SK-N-SH (cell line): ENCODE results near the gene SIM2. TPM values are rescaled to one million over a fixed set of nuclear protein-coding genes. Genes with fewer than 3 reads are reported as not detected.

Source experiments
- CTCF ChIA-PET: fragments of 300-600, 350-600 bp; formaldehyde crosslinking; extraction: SDS; loops from one replicate; lab custom pipeline; 2021; lab: Yijun Ruan, JAX
- POLR2A ChIA-PET: fragments of 350-600 bp; sonication (Branson Sonifier 250); formaldehyde crosslinking; extraction: SDS; loops from one replicate; lab custom pipeline; 2020; ENCODE audit warnings: antibody characterized with exemption, inconsistent platforms; lab: Yijun Ruan, JAX
- DNase-seq: peaks from one replicate; pipeline ENCODE4 v3.0.0; 2012
- H2AFZ ChIP-seq: fragments of 200-600 bp; sonication (generic); 2 replicates; pipeline ENCODE4 v1.8.1; 2016; ENCODE audit warnings: antibody characterized with exemption, mild to moderate bottlenecking, low read depth
- H3F3A ChIP-seq: fragments of 200-600 bp; sonication (generic); replicated peaks from 2 replicates; pipeline ENCODE3; 2016; ENCODE audit warnings: antibody characterized with exemption, mild to moderate bottlenecking; ENCODE audit not compliant: insufficient read depth
- H3K27ac ChIP-seq, 2 experiments: fragments of 200-500 bp in 1 of 2; fragments of 200-600 bp in 1 of 2; sonication (Bioruptor generic) in 1 of 2; sonication (generic), shearing (Covaris generic) in 1 of 2; 2 replicates each; pipeline versions ENCODE4 v1.5.1 to v1.6.1; 2014 to 2016; ENCODE audit warnings: low read depth in 2 of 2, inconsistent platforms in 1 of 2, low read length in 1 of 2, mild to moderate bottlenecking in 1 of 2, mixed read lengths in 1 of 2
- H3K27me3 ChIP-seq: fragments of 200-600 bp; sonication (generic), shearing (Covaris generic); 2 replicates; pipeline ENCODE4 v1.6.1; 2016; ENCODE audit warnings: mixed run types; ENCODE audit not compliant: insufficient read depth
- H3K36me3 ChIP-seq, 2 experiments: fragments of 200-500 bp in 1 of 2; fragments of 200-600 bp in 1 of 2; sonication (Bioruptor generic) in 1 of 2; sonication (generic) in 1 of 2; replicated peaks in 1 of 2; 2 replicates each; pipeline versions ENCODE3 to v1.5.1; 2014 to 2016; ENCODE audit warnings: low read length in 1 of 2, mild to moderate bottlenecking in 1 of 2; ENCODE audit not compliant: insufficient read depth in 2 of 2, control insufficient read depth in 1 of 2
- H3K4me1 ChIP-seq, 2 experiments: fragments of 200-500 bp in 1 of 2; fragments of 200-600 bp in 1 of 2; sonication (Bioruptor generic) in 1 of 2; sonication (generic), shearing (Covaris generic) in 1 of 2; 2 replicates each; pipeline versions ENCODE4 v1.5.1 to v1.6.1; 2014 to 2016; ENCODE audit warnings: low read depth in 1 of 2, low read length in 1 of 2, mixed run types in 1 of 2; ENCODE audit not compliant: insufficient read depth in 2 of 2, control insufficient read depth in 1 of 2
- H3K4me2 ChIP-seq: fragments of 200-600 bp; sonication (generic), shearing (Covaris generic); 2 replicates; pipeline ENCODE4 v1.6.1; 2017; ENCODE audit warnings: mixed run types
- H3K4me3 ChIP-seq, 2 experiments: fragments of 200-500 bp in 1 of 2; fragments of 200-600 bp in 1 of 2; sonication (Bioruptor generic) in 1 of 2; sonication (generic), shearing (Covaris generic) in 1 of 2; 2 replicates each; pipeline versions ENCODE4 v1.5.1 to v1.8.1; 2014 to 2016; ENCODE audit warnings: low read depth in 2 of 2, inconsistent platforms in 1 of 2, low read length in 1 of 2, mild to moderate bottlenecking in 1 of 2, mixed read lengths in 1 of 2, moderate library complexity in 1 of 2
- H3K79me2 ChIP-seq: fragments of 200-600 bp; sonication (generic); 2 replicates; pipeline ENCODE4 v1.8.1; 2017; ENCODE audit warnings: mild to moderate bottlenecking; ENCODE audit not compliant: insufficient read depth
- H3K9ac ChIP-seq: fragments of 200-600 bp; sonication (generic); 2 replicates; pipeline ENCODE4 v1.6.1; 2017; ENCODE audit warnings: mixed run types
- H3K9me2 ChIP-seq: fragments of 200-600 bp; sonication (generic); 2 replicates; pipeline ENCODE4 v1.6.1; 2017; ENCODE audit warnings: mixed run types
- H3K9me3 ChIP-seq: fragments of 200-600 bp; sonication (generic); 2 replicates; pipeline ENCODE4 v1.6.1; 2017; ENCODE audit warnings: mixed run types, mild to moderate bottlenecking, moderate library complexity
- H4K20me1 ChIP-seq: fragments of 200-600 bp; sonication (generic); 2 replicates; pipeline ENCODE4 v1.6.1; 2017; ENCODE audit warnings: mild to moderate bottlenecking, mixed run types; ENCODE audit not compliant: insufficient read depth
- EZH2phosphoT487 ChIP-seq: fragments of 200-600 bp; sonication (generic); IDR thresholded peaks from 2 replicates; pipeline ENCODE4 v1.6.1; 2017; ENCODE audit warnings: low read depth, mixed run types, mild to moderate bottlenecking, antibody characterized with exemption, moderate library complexity, borderline replicate concordance
- FOXM1 ChIP-seq: IDR thresholded peaks from 2 replicates; pipeline ENCODE4 v1.4.0; 2012; ENCODE audit warnings: low read depth, mild to moderate bottlenecking
- JUND ChIP-seq: IDR thresholded peaks from 2 replicates; pipeline ENCODE4 v1.4.0; 2012
- MEF2A ChIP-seq: IDR thresholded peaks from 2 replicates; pipeline ENCODE4 v1.4.0; 2012; ENCODE audit warnings: low read depth, borderline replicate concordance
- TAF1 ChIP-seq: IDR thresholded peaks from 2 replicates; pipeline ENCODE4 v1.6.1; 2012; ENCODE audit warnings: low read depth, mild to moderate bottlenecking, low read length, moderate library complexity, borderline replicate concordance
- WGBS: methylation state at CpG from one replicate; pipeline ENCODE4 v1.1.6; 2017; ENCODE audit warnings: low lambda C conversion rate; 5-methylcytosine and 5-hydroxymethylcytosine counted together
- polyA plus RNA-seq, 3 experiments: library from polyadenylated mRNA; depleted of rRNA; stranded (reverse); fragments of >200 nt; gene quantifications; 2 replicates each; pipeline ENCODE4 v1.2.3, GENCODE V29; 2012
- TF ChIP-seq, protein P1 (sequence below): fragments of 200-600 bp; sonication (generic); IDR thresholded peaks from 2 replicates; pipeline ENCODE4 v1.6.1; 2017; ENCODE audit warnings: antibody characterized with exemption, mild to moderate bottlenecking, moderate library complexity
- TF ChIP-seq, protein P2 (sequence below): IDR thresholded peaks from 2 replicates; pipeline ENCODE4 v1.4.0; 2012; ENCODE audit warnings: low read depth, borderline replicate concordance

Gene SIM2
- polyA plus RNA-seq, 1 of the 3 experiments (the other 2 are of a cell fraction) = not detected

DNA sequence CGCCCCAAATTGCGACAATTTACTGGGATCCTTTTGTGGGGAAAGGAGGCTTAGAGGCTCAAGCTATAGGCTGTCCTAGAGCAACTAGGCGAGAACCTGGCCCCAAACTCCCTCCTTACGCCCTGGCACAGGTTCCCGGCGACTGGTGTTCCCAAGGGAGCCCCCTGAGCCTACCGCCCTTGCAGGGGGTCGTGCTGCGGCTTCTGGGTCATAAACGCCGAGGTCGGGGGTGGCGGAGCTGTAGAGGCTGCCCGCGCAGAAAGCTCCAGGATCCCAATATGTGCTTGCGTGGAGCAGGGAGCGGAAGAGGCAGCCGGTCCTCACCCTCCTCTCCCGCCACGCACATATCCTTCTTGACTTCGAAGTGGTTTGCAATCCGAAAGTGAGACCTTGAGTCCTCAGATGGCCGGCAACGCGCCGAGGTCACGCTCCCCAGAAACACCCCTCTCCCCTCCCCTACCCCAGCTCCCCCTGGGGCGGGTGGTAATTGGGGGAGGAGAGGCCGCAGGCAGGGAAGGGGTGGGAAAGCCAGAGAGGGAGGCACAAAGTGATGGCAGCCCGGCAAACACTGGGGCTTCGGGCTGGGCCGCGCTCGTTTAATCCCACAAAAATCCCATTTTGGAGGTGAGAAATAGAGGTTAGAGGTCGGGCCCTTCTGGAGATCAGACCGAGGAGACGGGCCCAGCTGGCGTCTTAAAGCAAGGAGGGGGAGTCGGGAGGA, 6.2 kb downstream of the SIM2 start:
- no peak overlapping the region for H3K4me2 ChIP-seq
- no peaks in the 10 kb centered on the region for H3K9me2 ChIP-seq
- ChIA-PET CTCF (interaction anchor here (1.3 to 2.2 kb wide), 3 partner anchors 13 to 74 kb away, joined by 3 to 7 read pairs (median 6); no protein-coding TSS in a partner anchor), POLR2A (no interaction called here)
- H3F3A ChIP-seq = no peaks in the 10 kb centered on the region
- H3K27ac ChIP-seq = no peak overlapping the region
- DNase-seq = no peak
- peaks cover 14% of the 10 kb centered on the region; the same call in 1 of the 2 replicates for H4K20me1 ChIP-seq
- WGBS = 20% methylated on average over 24 of the region's 39 CpGs
- H3K27me3 ChIP-seq = peaks cover 100% of the 10 kb centered on the region
- H2AFZ ChIP-seq = no peak overlapping the region
- no peaks in the 10 kb centered on the region for H3K9me3 ChIP-seq
- TF ChIP-seq EZH2phosphoT487 (peak; percentile 71), FOXM1 (no peak)
- H3K4me3 ChIP-seq = no peak overlapping the region
- no peaks in the 10 kb centered on the region for H3K79me2 ChIP-seq
- H3K4me1 ChIP-seq = peaks cover 0 to 6% of the 10 kb centered on the region in 2 experiments; a peak in 2 of 4 replicates
- no peak overlapping the region for H3K9ac ChIP-seq
- no peaks in the 10 kb centered on the region for H3K36me3 ChIP-seq

DNA sequence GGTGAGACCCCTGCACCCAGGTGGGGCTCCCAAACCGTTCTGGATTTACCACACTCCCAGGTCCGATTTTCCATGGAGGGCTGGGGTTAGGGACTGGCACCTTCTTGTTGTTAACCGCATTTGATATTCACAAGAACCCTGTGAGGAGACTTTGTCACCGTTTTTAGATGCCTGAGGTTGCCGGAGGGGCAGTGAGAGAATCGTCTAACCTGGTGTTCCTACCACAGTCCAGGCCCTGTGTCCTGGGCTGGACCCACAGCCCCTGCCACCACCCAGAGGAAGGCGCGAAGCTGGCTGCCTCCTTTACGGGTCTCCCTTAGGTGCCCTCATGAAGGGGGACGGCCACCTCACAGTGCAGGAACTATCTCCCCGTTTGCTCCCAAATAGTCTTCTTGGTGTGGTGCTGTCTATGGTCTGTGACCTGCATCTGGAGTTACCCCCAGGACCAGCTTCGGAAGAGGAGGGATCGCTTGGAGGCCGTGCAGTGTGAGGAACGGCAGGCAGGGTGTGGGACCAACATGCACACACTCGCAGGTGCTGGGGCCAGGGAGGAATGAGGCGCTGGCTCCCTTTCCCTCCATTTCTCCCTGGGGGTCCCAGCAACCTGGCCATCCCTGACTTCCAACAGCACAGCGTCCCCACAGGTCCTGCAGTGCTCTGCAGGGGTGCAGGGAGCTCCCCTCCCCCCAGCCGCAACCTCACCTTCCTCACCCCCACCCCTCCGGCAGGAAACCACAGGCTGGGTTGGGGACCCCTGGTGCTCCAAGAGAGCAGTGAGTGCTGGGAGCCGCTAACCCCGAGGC, 7.0 kb downstream of the SIM2 start:
- Histone ChIP-seq H2AFZ (no peak overlapping the region), H3K9ac (no peak overlapping the region), H3K36me3 (no peaks in the 10 kb centered on the region), H3F3A (no peaks in the 10 kb centered on the region), H3K9me3 (no peaks in the 10 kb centered on the region), H3K4me3 (no peak overlapping the region), H3K79me2 (no peaks in the 10 kb centered on the region), H3K4me2 (no peak overlapping the region), H3K27ac (no peak overlapping the region), H3K9me2 (no peaks in the 10 kb centered on the region), H3K27me3 (peaks cover 100% of the 10 kb centered on the region), H4K20me1 (peaks cover 14% of the 10 kb centered on the region; the same call in 1 of the 2 replicates), H3K4me1 (no peaks in the 10 kb centered on the region; a peak in 1 of 4 replicates)
- TF ChIP-seq TAF1 = no peak
- TF ChIP-seq, protein P1, sequence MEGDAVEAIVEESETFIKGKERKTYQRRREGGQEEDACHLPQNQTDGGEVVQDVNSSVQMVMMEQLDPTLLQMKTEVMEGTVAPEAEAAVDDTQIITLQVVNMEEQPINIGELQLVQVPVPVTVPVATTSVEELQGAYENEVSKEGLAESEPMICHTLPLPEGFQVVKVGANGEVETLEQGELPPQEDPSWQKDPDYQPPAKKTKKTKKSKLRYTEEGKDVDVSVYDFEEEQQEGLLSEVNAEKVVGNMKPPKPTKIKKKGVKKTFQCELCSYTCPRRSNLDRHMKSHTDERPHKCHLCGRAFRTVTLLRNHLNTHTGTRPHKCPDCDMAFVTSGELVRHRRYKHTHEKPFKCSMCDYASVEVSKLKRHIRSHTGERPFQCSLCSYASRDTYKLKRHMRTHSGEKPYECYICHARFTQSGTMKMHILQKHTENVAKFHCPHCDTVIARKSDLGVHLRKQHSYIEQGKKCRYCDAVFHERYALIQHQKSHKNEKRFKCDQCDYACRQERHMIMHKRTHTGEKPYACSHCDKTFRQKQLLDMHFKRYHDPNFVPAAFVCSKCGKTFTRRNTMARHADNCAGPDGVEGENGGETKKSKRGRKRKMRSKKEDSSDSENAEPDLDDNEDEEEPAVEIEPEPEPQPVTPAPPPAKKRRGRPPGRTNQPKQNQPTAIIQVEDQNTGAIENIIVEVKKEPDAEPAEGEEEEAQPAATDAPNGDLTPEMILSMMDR = peak; percentile 31
- peak; percentile 55 for DNase-seq
- ChIA-PET POLR2A (no interaction called here), CTCF (interaction anchor here (0.8 to 2.2 kb wide), 5 partner anchors 14 to 205 kb away, joined by 3 to 7 read pairs (median 3); no protein-coding TSS in a partner anchor)
- WGBS = 14% methylated on average over 4 of the region's 22 CpGs

DNA sequence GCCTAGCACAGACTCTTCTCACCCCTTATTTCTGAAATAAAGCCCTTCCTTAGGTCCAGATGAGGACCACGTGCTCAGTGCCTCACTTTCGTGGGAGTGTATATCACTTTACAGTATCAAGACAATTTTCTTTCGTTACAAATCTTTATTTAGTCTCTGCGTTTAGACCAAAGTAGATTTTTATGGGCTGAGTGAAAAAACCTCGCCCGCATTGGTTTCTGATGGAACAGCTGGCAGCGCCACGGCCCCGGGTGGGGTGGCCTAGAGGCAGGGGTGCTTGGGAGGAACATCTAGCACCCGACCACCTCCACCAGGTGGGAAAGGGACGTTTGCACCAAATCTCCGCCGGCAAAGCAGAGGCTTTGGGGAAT, 7.6 kb downstream of the SIM2 start:
- DNase-seq = no peak

More for the DNA sequence above, 7.6 kb downstream of the SIM2 start:
- Histone ChIP-seq H3K27me3 (peaks cover 100% of the 10 kb centered on the region), H3K9ac (no peak overlapping the region), H3K36me3 (no peaks in the 10 kb centered on the region), H3K4me1 (no peaks in the 10 kb centered on the region; a peak in 1 of 4 replicates), H3K79me2 (no peaks in the 10 kb centered on the region), H3K4me3 (no peak overlapping the region), H2AFZ (no peak overlapping the region), H3F3A (no peaks in the 10 kb centered on the region), H3K9me3 (no peaks in the 10 kb centered on the region), H3K27ac (no peak overlapping the region), H3K4me2 (no peak overlapping the region), H3K9me2 (no peaks in the 10 kb centered on the region), H4K20me1 (peaks cover 14% of the 10 kb centered on the region; the same call in 1 of the 2 replicates)
- POLR2A ChIA-PET = no interaction called here
- WGBS = 22% methylated on average over 13 of the region's 13 CpGs
- no peak for TF ChIP-seq MEF2A
- TF ChIP-seq JUND = no peak
- TF ChIP-seq EZH2phosphoT487 = no peak
- TF ChIP-seq, protein P2, sequence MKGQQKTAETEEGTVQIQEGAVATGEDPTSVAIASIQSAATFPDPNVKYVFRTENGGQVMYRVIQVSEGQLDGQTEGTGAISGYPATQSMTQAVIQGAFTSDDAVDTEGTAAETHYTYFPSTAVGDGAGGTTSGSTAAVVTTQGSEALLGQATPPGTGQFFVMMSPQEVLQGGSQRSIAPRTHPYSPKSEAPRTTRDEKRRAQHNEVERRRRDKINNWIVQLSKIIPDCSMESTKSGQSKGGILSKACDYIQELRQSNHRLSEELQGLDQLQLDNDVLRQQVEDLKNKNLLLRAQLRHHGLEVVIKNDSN = no peak
- TF ChIP-seq, protein P1 = 0 out of 2 replicates have a peak, but pooled peaks have one; percentile 1
- CTCF ChIA-PET = interaction anchor here (0.8 to 2.0 kb wide), 3 partner anchors 14 to 205 kb away, joined by 3 to 7 read pairs (median 3); no protein-coding TSS in a partner anchor
